Ammon's horn (tissue), 1 donor: ENCODE measurements around the gene AHNAK2.
A peak's percentile ranks its signal among the peaks of the same experiment; 100 is the strongest.

Source experiments
- DNase-seq: peaks from one replicate; pipeline ENCODE4 v3.0.0-alpha.2; 2016; ENCODE audit warnings: low spot score

Gene AHNAK2

GRCh38 chr14:104939666-104940410 is 38.3 kb downstream of the AHNAK2 start:
- peak; percentile 32 for DNase-seq

GRCh38 chr14:104938960-104939359 is 39.2 kb downstream of the AHNAK2 start:
- no peak for DNase-seq

- DNase-seq = no peak
Measured at GRCh38 chr14:104938436-104938835, 39.7 kb downstream of the AHNAK2 start.

GRCh38 chr14:104937694-104938365 is 40.3 kb downstream of the AHNAK2 start:
- DNase-seq = no peak

GRCh38 chr14:104937161-104937560 is 41.0 kb downstream of the AHNAK2 start:
- no peak for DNase-seq

GRCh38 chr14:104936361-104937155 is 41.6 kb downstream of the AHNAK2 start:
- DNase-seq = no peak

GRCh38 chr14:104935955-104936354 is 42.2 kb downstream of the AHNAK2 start:
- DNase-seq = no peak

- no peak for DNase-seq
Measured at GRCh38 chr14:104935026-104935650, 43.0 kb downstream of the AHNAK2 start.

GRCh38 chr14:104933746-104934733 is 44.1 kb downstream of the AHNAK2 start:
- DNase-seq = no peak

- DNase-seq = peak; percentile 74
Measured at GRCh38 chr14:104932676-104933631, 45.2 kb downstream of the AHNAK2 start.

GRCh38 chr14:104931771-104932675 is 46.2 kb downstream of the AHNAK2 start:
- no peak for DNase-seq

GRCh38 chr14:104931304-104931770 is 46.8 kb downstream of the AHNAK2 start:
- no peak for DNase-seq

GRCh38 chr14:104930526-104931303 is 47.5 kb downstream of the AHNAK2 start:
- DNase-seq = no peak

GRCh38 chr14:104929268-104930230 is 48.6 kb downstream of the AHNAK2 start:
- DNase-seq = no peak

GRCh38 chr14:104928391-104929133 is 49.6 kb downstream of the AHNAK2 start:
- no peak for DNase-seq

- no peak for DNase-seq
Measured at GRCh38 chr14:104927901-104928300, 50.3 kb downstream of the AHNAK2 start.
